HG02938 (cell line): ENCODE measurements around the gene ACVR1.
"Not testable (repeated sequence)": the region's sequence is repeated elsewhere in the genome, so short reads cannot be mapped to it uniquely, and the experiment has no call there.

ENCODE experiments used
- ATAC-seq: cut with Tn5 transposase; IDR thresholded peaks from one replicate; pipeline ENCODE4 v1.9.1; 2021; ENCODE audit warnings: mild to moderate bottlenecking, moderate library complexity; ENCODE audit not compliant: unreplicated experiment

ACVR1 gene

DNA sequence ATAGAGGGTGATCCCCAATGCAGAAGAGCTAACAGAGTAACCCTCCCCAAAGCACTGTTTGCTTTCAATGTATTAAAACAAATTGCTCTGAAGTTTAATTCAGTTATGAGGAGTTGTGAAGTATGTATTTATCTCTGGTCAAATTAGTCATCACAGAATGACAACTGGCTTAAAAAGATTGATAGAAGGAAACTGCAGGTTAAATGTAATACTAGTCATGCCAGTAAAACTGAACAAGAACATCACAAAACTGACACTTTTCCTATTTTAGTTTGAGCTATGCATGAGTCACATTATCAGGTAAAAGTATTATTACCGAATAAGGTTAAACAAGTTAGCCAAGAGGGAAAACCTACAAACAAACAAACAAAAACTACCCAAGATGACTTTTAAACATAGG, 148.4 kb downstream of the ACVR1 start:
- no peak for ATAC-seq

DNA sequence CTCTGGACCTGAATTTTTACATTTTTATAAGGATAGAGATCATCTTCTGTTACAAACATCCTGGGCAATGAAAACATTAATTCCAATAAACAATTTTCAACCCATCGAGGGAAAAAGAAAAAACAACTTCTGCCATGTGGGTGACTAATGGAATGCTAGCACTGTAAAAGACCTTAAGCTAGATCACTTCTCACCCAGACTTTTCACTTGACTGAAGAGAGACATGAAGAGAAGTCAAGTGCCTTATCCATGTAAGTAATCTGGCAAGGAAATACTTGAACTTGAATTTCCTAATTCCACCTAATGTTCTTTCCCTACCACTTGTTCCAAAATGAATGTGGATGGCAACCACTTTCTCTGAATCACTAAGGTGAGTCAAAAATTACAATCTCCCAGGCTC, 149.2 kb downstream of the ACVR1 start:
- ATAC-seq: no peak

DNA sequence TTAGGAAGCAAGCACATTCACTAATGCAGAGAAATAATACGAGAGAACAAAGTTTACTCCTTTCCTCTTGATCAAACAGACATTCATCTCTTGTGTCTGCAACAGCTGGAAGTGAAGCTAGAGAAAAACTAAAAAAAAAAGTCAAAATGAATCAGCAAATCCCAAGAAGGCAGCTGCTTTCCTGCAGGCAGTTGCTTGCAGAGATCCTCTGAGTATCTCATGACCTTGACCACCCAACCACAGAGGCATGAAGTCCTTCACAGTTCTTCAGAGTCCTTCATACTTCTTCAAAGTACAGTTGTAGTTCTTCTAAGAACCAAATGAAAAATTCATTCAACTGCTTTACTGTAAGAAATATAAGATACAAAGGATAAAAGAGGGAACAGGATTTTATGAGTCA, 150.3 kb downstream of the ACVR1 start:
- ATAC-seq: no peak

DNA sequence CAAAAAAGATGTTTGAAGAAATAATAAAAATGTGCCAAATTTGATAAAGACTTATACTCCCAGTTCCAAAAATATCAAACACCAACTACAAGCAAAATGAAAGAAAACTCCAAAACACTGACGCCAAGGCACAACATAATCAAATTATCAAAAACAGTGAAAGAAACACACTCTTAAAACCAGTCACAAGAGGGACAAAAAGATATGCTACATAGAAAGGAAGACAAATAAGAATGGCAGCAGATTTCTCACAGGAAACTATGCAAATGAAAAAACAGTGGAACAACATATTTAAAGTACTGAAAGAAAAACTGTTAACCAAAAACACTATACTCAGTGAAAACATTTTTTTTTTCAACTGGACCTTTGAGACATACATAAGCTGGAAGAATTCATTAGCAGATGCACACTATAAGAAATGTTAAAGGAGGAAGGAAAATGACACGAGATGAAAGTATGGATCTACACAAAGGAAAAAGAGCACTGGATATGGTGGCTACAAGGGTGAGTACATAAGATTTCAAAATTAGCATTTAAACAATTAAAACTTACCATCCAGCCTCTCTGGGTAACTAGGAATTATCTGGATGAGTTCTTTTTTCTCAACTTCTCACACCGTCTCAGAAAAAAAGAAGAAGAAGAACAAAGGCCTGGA, 153.4 kb downstream of the ACVR1 start:
- no peak for ATAC-seq

DNA sequence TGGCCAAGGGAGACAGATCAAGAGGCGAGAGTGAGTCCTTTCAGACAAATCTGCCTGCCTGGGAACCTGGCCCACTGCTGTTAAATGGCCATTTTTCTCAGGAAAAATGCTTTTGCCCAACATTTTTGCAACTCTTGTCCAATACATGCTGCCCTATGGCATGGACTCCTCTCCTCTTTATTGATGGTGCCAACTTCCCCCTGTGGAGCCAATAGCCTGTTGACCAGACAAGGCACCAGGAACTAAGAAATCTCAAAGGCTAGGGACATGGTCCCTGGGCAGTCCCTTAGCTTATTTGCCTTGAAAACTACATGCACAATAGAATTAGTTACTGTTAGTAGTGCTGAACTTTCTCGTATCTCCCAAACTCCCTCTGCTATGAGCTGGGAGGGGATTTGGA, 155.6 kb downstream of the ACVR1 start:
- no peak for ATAC-seq

DNA sequence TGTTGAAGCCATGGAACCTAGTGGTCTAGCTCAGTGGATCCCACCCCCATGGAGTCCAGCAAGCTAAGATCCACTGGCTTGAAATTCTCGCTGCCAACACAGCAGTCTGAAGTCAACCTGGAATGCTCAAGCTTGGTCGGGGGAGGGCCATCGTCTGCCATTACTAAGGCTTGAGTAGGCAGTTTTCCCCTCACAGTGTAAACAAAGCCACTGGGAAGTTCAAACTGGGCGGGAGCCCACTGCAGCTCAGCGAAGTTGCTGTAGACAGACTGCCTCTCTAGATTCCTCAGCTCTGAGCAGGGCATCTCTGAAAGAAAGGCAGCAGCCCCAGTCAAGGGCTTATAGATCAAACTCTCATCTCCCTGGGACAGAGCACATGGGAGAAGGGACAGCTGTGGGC, 171.5 kb downstream of the ACVR1 start:
- ATAC-seq: not testable (repeated sequence)

DNA sequence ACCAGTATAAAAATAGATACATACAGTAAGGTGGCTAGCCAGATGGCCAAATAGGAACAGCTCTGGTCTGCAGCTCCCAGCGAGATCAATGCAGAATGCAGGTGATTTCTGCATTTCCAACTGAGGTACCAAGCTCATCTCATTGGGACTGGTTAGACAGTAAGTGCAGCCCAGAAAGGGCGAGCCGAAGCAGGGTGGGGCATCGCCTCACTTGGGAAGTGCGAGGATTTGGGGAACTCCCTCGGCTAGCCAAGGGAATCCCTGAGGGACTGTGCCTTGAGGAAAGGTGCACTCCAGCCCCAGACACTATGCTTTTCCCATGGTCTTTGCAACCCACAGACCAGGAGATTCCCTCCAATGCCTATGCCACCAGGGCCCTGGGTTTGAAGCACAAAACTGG, 172.0 kb downstream of the ACVR1 start:
- not testable (repeated sequence) for ATAC-seq

DNA sequence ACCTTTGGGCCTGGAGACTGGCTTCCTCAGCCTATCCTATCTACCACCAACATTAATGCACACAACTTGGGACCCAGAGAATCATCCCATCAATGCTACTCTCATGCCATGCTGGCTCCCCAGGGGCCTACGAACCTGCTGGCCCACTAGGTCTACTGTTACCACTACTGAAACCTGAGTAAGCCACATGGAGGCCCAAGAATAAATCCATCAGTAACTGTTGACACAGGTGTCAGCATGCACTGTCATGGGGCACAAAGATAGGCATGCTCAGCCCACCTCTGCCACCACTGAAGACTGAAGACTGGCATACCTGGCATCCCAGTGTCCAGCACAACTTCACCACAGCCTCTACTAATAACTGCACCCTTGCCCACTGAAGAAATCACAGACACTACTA, 176.3 kb downstream of the ACVR1 start:
- no peak for ATAC-seq

DNA sequence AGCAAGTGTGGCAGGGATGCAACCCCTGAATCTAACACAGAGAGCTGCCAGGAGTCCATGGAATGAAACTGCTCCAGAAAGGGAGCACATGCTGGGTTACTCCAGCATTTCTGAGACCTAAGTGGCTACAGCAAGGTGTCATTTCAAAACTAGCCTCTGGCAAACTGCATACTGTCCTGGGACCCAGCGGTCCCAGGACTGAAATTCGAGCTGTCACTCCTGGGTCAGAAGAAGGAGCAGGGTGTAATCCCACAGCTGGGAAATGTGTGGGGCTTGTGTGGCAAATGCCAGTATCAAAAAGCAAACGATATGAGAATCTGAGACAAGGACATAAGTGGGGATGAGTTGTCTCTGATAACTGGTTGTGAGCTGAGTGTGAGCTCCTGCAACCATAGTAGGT, 177.1 kb downstream of the ACVR1 start:
- no peak for ATAC-seq

DNA sequence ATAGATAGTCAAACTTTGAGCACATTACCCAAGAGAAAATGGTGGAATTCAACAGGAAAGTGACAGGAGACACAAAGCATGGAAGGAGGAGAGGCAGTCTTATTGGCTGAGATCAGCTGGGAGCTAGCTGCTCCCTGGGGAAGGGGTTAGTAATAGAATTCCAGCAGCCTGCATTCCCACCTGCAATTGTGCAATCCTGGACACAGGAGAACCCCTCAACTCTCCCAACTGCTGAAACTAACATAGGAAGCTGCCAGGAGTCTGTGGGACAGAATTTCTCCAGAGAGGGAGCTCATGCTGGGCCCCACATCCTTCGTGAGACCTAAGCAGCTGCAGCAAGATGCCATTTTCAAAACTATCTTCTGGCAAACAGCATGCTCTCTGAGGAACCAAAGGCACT, 177.7 kb downstream of the ACVR1 start:
- no peak for ATAC-seq

DNA sequence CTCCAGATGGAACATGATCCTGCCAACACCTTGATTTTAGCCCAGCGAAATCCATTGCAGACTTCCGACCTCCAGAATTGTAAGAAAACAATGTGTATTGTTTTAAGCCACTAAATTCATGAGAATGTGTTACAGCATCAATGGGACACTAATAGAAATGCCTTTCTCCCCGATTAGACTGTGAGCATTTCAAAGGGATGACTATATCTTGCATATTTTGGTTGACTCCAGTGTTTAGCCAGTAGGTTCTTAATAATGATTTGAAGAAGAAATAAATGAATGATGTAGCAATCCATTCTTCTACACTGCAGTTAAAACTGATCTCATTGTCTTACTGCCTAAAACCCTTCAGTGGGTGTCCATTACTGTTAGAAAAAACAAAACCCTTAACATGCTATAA, 180.1 kb downstream of the ACVR1 start:
- ATAC-seq: no peak

DNA sequence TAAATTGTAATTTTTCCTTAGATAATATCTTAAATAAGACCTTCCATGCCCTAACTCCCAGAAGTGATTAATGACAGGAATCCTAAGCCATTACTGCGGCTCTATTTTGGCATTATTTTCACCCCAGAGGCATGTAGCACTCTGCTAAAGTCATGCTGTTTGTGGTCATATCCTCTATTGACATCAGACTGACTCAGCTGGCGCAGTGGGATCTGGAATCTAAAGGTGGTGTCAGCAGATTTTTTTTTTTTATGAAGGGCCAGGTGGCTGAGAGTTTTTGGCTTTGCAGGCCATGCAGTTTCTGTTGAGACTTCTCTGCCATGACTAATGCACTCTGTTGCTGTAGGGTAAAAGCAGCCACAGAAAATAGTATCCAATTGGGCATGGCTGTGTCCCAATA, 183.4 kb downstream of the ACVR1 start:
- ATAC-seq: no peak

DNA sequence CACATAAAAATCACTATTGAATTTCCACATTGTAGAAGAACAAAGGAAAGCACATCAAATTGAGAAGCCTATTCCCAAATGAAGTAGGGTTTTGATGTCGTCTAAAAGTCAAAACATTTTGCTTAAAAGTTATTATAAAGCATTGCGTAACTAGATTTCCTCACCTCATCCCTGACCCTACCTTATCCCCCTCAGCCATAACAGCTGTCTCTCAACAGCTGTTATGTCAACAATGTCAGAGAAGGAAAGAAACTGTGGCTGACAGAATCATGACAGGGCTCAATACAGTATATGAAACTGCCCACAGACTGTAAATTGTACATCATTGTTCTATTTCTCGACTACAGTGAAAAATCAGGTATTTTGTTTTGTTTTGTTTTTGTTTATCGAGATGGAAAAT, 184.4 kb downstream of the ACVR1 start:
- ATAC-seq: no peak

DNA sequence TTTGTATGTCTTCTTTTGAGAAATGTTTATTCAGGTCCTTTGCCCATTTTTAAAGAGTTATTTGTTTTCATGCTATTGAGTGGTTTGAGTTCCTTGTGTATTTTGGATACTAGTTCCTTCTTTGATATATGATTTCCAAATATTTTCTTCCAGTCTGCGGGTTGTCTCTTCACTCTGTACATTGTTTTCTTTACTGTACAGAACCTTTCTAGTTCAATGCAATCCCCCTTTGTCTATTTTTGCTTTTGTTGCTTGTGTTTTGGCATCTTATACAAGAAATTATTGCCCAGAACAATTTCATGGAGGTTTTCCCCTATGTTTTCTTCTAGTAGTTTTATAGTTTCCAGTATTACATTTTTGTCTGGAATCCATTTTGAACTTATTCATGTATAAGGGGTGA, 185.0 kb downstream of the ACVR1 start:
- no peak for ATAC-seq
